ENCODE data around the gene CDC42BPA.

The CDC42BPA gene

GRCh38 chr1:227131193-227131592, 187.1 kb downstream of the CDC42BPA start:
- DNase-seq (ENCODE audit: low read depth) = peak; percentile 56

GRCh38 chr1:227127891-227128290, 190.4 kb downstream of the CDC42BPA start:
- DNase-seq (ENCODE audit: low read depth) = no peak
- TF ChIP-seq CTCF (conservative IDR thresholded peaks at IDR 0.05; ENCODE audit: control insufficient read depth, insufficient read depth, low read depth, low read length) = no peak

More at GRCh38 chr1:227131193-227131592, 187.1 kb downstream of the CDC42BPA start:
- no peak overlapping the region for H3K4me3 ChIP-seq (ENCODE audit: control insufficient read depth, low read depth, low read length)
- peak; percentile 63 for TF ChIP-seq CTCF (conservative IDR thresholded peaks at IDR 0.05; ENCODE audit: control insufficient read depth, insufficient read depth, low read depth, low read length)

GRCh38 chr1:227125929-227126545, 192.3 kb downstream of the CDC42BPA start:
- no peak for DNase-seq (ENCODE audit: low read depth)
- H3K4me3 ChIP-seq (ENCODE audit: control insufficient read depth, low read depth, low read length) = no peak overlapping the region
- TF ChIP-seq CTCF (conservative IDR thresholded peaks at IDR 0.05; ENCODE audit: control insufficient read depth, insufficient read depth, low read depth, low read length) = no peak

More at GRCh38 chr1:227127891-227128290, 190.4 kb downstream of the CDC42BPA start:
- H3K4me3 ChIP-seq (ENCODE audit: control insufficient read depth, low read depth, low read length) = no peak overlapping the region

GRCh38 chr1:227124473-227124872, 193.8 kb downstream of the CDC42BPA start:
- no peak for TF ChIP-seq CTCF (conservative IDR thresholded peaks at IDR 0.05; ENCODE audit: control insufficient read depth, insufficient read depth, low read depth, low read length)
- H3K4me3 ChIP-seq (ENCODE audit: control insufficient read depth, low read depth, low read length) = no peak overlapping the region
- DNase-seq (ENCODE audit: low read depth) = no peak

GRCh38 chr1:227120826-227121225, 197.5 kb downstream of the CDC42BPA start:
- no peak overlapping the region for H3K4me3 ChIP-seq (ENCODE audit: control insufficient read depth, low read depth, low read length)
- no peak for DNase-seq (ENCODE audit: low read depth)
- no peak for TF ChIP-seq CTCF (conservative IDR thresholded peaks at IDR 0.05; ENCODE audit: control insufficient read depth, insufficient read depth, low read depth, low read length)

GRCh38 chr1:227112538-227112937, 205.8 kb downstream of the CDC42BPA start:
- no peak for TF ChIP-seq CTCF (conservative IDR thresholded peaks at IDR 0.05; ENCODE audit: control insufficient read depth, insufficient read depth, low read depth, low read length)
- no peak overlapping the region for H3K4me3 ChIP-seq (ENCODE audit: control insufficient read depth, low read depth, low read length)
- no peak for DNase-seq (ENCODE audit: low read depth)
